H9 (cell line): ENCODE measurements around the gene STK24. TPM values are rescaled to one million over a fixed set of nuclear protein-coding genes. Genes with fewer than 3 reads are reported as not detected.
A peak's percentile ranks its signal among the peaks of the same experiment; 100 is the strongest.

ENCODE experiments used
- DNase-seq: peaks from one replicate; pipeline ENCODE4 v3.0.0-alpha.2; 2017
- H2AFZ ChIP-seq: one replicate; pipeline ENCODE4 v1.6.1; 2013; ENCODE audit warnings: mild to moderate bottlenecking, low read length, control low read depth, moderate library complexity
- H2AK5ac ChIP-seq: 2 replicates; pipeline ENCODE4 v1.6.1; 2013; ENCODE audit warnings: low read length, control low read depth, mixed read lengths; ENCODE audit not compliant: insufficient read length
- H2BK120ac ChIP-seq: one replicate; pipeline ENCODE4 v1.6.1; 2013; ENCODE audit warnings: low read depth, mild to moderate bottlenecking, low read length, control low read depth, inconsistent platforms; ENCODE audit not compliant: poor library complexity, severe bottlenecking
- H2BK12ac ChIP-seq: 2 replicates; pipeline ENCODE4 v1.6.1; 2013; ENCODE audit warnings: low read length, control low read depth, mixed read lengths, low read depth; ENCODE audit not compliant: insufficient read length
- H2BK15ac ChIP-seq: 2 replicates; pipeline ENCODE4 v1.6.1; 2013; ENCODE audit warnings: low read depth, low read length, control low read depth
- H2BK20ac ChIP-seq: one replicate; pipeline ENCODE4 v1.6.1; 2013; ENCODE audit warnings: low read depth, mild to moderate bottlenecking, low read length, control low read depth, inconsistent platforms; ENCODE audit not compliant: poor library complexity, severe bottlenecking
- H2BK5ac ChIP-seq: 2 replicates; pipeline ENCODE4 v1.6.1; 2013; ENCODE audit warnings: low read length, control low read depth, mixed read lengths; ENCODE audit not compliant: insufficient read length
- H3K14ac ChIP-seq: 2 replicates; pipeline ENCODE4 v1.6.1; 2013; ENCODE audit warnings: low read length, control low read depth; ENCODE audit not compliant: insufficient read depth
- H3K18ac ChIP-seq: 2 replicates; pipeline ENCODE4 v1.6.1; 2013; ENCODE audit warnings: low read depth, mild to moderate bottlenecking, mixed read lengths, low read length, control low read depth; ENCODE audit not compliant: insufficient read length
- H3K23ac ChIP-seq: 2 replicates; pipeline ENCODE4 v1.6.1; 2013; ENCODE audit warnings: low read length, control low read depth, mixed read lengths, low read depth; ENCODE audit not compliant: insufficient read length
- H3K23me2 ChIP-seq: 2 replicates; pipeline ENCODE4 v1.6.1; 2013; ENCODE audit warnings: low read depth, mild to moderate bottlenecking, mixed read lengths, low read length, control low read depth; ENCODE audit not compliant: insufficient read length, poor library complexity, severe bottlenecking
- H3K27ac ChIP-seq: 2 replicates; pipeline ENCODE4 v1.5.1; 2013; ENCODE audit warnings: low read length, control low read depth, mixed read lengths, low read depth; ENCODE audit not compliant: insufficient read length
- H3K27me3 ChIP-seq: 2 replicates; pipeline ENCODE4 v1.6.1; 2013; ENCODE audit warnings: low read length, control low read depth, inconsistent platforms; ENCODE audit not compliant: insufficient read depth
- H3K4ac ChIP-seq: 2 replicates; pipeline ENCODE4 v1.6.1; 2013; ENCODE audit warnings: low read depth, mild to moderate bottlenecking, control low read depth, inconsistent platforms, low read length, moderate library complexity
- H3K4me1 ChIP-seq: 2 replicates; pipeline ENCODE4 v1.6.1; 2013; ENCODE audit warnings: low read length, control low read depth, inconsistent platforms; ENCODE audit not compliant: insufficient read depth
- H3K4me2 ChIP-seq: 2 replicates; pipeline ENCODE4 v1.6.1; 2013; ENCODE audit warnings: low read length, control low read depth, mixed read lengths; ENCODE audit not compliant: insufficient read length, insufficient read depth
- H3K56ac ChIP-seq: 2 replicates; pipeline ENCODE4 v1.6.1; 2013; ENCODE audit warnings: low read depth, mild to moderate bottlenecking, mixed read lengths, low read length, control low read depth; ENCODE audit not compliant: insufficient read length
- H3K79me1 ChIP-seq: 2 replicates; pipeline ENCODE4 v1.6.1; 2013; ENCODE audit warnings: low read depth, mild to moderate bottlenecking, moderate library complexity, low read length, control low read depth, inconsistent platforms; ENCODE audit not compliant: insufficient read depth, poor library complexity, severe bottlenecking
- H3K79me2 ChIP-seq: 2 replicates; pipeline ENCODE4 v1.6.1; 2013; ENCODE audit warnings: low read length, control low read depth, inconsistent platforms; ENCODE audit not compliant: insufficient read depth
- H3K9ac ChIP-seq: 2 replicates; pipeline ENCODE4 v1.6.1; 2013; ENCODE audit warnings: low read length, control low read depth, mixed read lengths; ENCODE audit not compliant: insufficient read length; ENCODE audit errors: extremely low read depth
- H3K9me3 ChIP-seq: one replicate; pipeline ENCODE4 v1.6.1; 2013; ENCODE audit warnings: low read depth, low read length, inconsistent platforms; ENCODE audit not compliant: control insufficient read depth
- H3T11ph ChIP-seq: one replicate; pipeline ENCODE4 v1.6.1; 2013; ENCODE audit warnings: mild to moderate bottlenecking, low read length, control low read depth, inconsistent platforms
- H4K20me1 ChIP-seq: one replicate; pipeline ENCODE4 v1.6.1; 2013; ENCODE audit not compliant: control insufficient read depth, insufficient read length, insufficient read depth
- H4K5ac ChIP-seq: 2 replicates; pipeline ENCODE4 v1.6.1; 2013; ENCODE audit warnings: low read depth, mild to moderate bottlenecking, mixed read lengths, low read length, control low read depth; ENCODE audit not compliant: insufficient read length
- H4K8ac ChIP-seq: replicated peaks from 2 replicates; pipeline ENCODE4 v1.6.1; 2013; ENCODE audit warnings: low read length, control low read depth, mixed read lengths, low read depth; ENCODE audit not compliant: insufficient read length
- H4K91ac ChIP-seq: 2 replicates; pipeline ENCODE4 v1.6.1; 2013; ENCODE audit warnings: low read depth, mild to moderate bottlenecking, moderate library complexity, mixed read lengths, low read length, control low read depth; ENCODE audit not compliant: insufficient read length
- H3K27ac Mint-ChIP-seq, 3 experiments: 2 replicates in 2 of 3; 3 replicates in 1 of 3; pipeline ENCODE4 v1.8.0; 2020 to 2021; ENCODE audit warnings: mixed read lengths in 3 of 3, mild to moderate bottlenecking in 1 of 3, moderate library complexity in 1 of 3
- H3K27me3 Mint-ChIP-seq: 2 replicates; pipeline ENCODE4 v1.8.0; 2021; ENCODE audit warnings: low read depth, mild to moderate bottlenecking, moderate library complexity, mixed read lengths
- H3K36me3 Mint-ChIP-seq, 3 experiments: 2 replicates in 2 of 3; 3 replicates in 1 of 3; pipeline ENCODE4 v1.8.0; 2020 to 2021; ENCODE audit warnings: low read depth in 3 of 3, mixed read lengths in 3 of 3; ENCODE audit not compliant: insufficient read depth in 1 of 3
- H3K4me1 Mint-ChIP-seq, 2 experiments: 2 replicates each; pipeline ENCODE4 v1.8.0; 2020; ENCODE audit warnings: mixed read lengths in 2 of 2
- H3K4me3 Mint-ChIP-seq, 2 experiments: 2 replicates in 1 of 2; 3 replicates in 1 of 2; pipeline ENCODE4 v1.8.0; 2020 to 2021; ENCODE audit warnings: mild to moderate bottlenecking in 2 of 2, mixed read lengths in 2 of 2, moderate library complexity in 1 of 2
- H3K9me3 Mint-ChIP-seq, 2 experiments: 2 replicates in 1 of 2; 3 replicates in 1 of 2; pipeline ENCODE4 v1.8.0; 2020; ENCODE audit warnings: mild to moderate bottlenecking in 2 of 2, mixed read lengths in 2 of 2, moderate library complexity in 1 of 2
- WGBS: extraction: QIAGEN DNeasy Blood & Tissue Kit; methylation state at CpG from one replicate; pipeline ENCODE4 v1.1.7; 2013; ENCODE audit warnings: missing lambda C conversion rate, low lambda C conversion rate, mixed read lengths; ENCODE audit not compliant: insufficient read length; ENCODE audit errors: extremely low coverage; 5-methylcytosine and 5-hydroxymethylcytosine counted together
- total RNA-seq: library from RNA; stranded (reverse); gene quantifications from 2 replicates; pipeline ENCODE4 v1.2.1, GENCODE V29; 2021
- TF ChIP-seq, protein P1 (sequence below): fragments of 200-600 bp; sonication (generic); conservative IDR thresholded peaks from 3 replicates; pipeline ENCODE4 v1.8.0; 2021; ENCODE audit warnings: antibody characterized with exemption, mild to moderate bottlenecking

STK24 gene
- total RNA-seq, 1 experiment from 2014 or later, result 134 TPM

DNA sequence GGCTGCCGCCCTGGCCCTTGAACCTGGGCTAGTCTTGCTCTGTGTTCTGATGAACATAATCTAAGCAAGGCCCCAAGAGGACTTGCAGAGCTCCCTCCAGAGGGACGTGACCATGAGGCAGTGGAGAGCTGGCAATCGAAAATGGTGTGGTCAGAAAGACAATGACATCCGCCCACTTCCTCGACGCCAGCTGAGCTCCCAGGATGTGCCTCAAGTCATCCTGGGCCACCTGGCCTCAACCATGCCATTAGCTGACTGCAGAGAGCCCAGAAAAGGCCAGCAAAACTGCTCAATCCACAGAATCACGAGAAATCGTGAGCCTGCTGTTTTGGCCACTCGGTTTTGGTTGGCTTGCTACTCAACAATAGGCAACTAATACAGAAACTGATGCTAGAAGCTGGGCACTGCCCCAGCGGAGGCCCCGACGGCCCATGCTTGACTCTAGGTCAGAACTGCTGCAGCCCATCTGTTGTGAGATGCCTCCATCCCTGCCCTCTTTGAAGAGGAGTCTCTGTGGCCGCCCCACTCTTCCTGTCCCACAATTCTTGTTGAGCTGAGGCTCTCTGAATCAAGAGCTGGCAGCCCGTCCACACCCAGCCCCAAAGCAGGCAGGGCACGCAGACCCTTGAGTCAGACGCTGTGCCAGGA lies 53.3 kb downstream of the STK24 start:
- Histone ChIP-seq H3K27me3 (no peaks in the 10 kb centered on the region), H2AK5ac (no peak overlapping the region), H3T11ph (no peak overlapping the region), H3K79me2 (peaks cover 54% of the 10 kb centered on the region; the same call in 1 of the 2 replicates), H3K4ac (no peak overlapping the region), H3K56ac (no peak overlapping the region), H3K23me2 (no peaks in the 10 kb centered on the region), H3K23ac (no peak overlapping the region), H2BK20ac (no peak overlapping the region), H4K5ac (no peak overlapping the region), H3K27ac (no peak overlapping the region), H3K79me1 (peaks cover 20% of the 10 kb centered on the region), H4K20me1 (peaks cover under 1% of the 10 kb centered on the region), H3K14ac (no peak overlapping the region), H2AFZ (no peak overlapping the region), H4K91ac (no peak overlapping the region), H4K8ac (no peak overlapping the region), H3K4me1 (peaks cover 13% of the 10 kb centered on the region; the same call in 1 of the 2 replicates), H3K18ac (no peak overlapping the region), H3K4me2 (no peak overlapping the region), H2BK120ac (no peak overlapping the region), H2BK12ac (no peak overlapping the region), H2BK15ac (no peak overlapping the region), H3K9me3 (no peaks in the 10 kb centered on the region), H3K9ac (no peak overlapping the region), H2BK5ac (no peak overlapping the region)
- H3K36me3 Mint-ChIP-seq, result peaks cover 0 to 3% (median 1%) of the 10 kb centered on the region in 3 experiments; a peak in 2 of 7 replicates
- TF ChIP-seq, protein P1, sequence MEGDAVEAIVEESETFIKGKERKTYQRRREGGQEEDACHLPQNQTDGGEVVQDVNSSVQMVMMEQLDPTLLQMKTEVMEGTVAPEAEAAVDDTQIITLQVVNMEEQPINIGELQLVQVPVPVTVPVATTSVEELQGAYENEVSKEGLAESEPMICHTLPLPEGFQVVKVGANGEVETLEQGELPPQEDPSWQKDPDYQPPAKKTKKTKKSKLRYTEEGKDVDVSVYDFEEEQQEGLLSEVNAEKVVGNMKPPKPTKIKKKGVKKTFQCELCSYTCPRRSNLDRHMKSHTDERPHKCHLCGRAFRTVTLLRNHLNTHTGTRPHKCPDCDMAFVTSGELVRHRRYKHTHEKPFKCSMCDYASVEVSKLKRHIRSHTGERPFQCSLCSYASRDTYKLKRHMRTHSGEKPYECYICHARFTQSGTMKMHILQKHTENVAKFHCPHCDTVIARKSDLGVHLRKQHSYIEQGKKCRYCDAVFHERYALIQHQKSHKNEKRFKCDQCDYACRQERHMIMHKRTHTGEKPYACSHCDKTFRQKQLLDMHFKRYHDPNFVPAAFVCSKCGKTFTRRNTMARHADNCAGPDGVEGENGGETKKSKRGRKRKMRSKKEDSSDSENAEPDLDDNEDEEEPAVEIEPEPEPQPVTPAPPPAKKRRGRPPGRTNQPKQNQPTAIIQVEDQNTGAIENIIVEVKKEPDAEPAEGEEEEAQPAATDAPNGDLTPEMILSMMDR, result no peak
- no peaks in the 10 kb centered on the region for H3K27me3 Mint-ChIP-seq
- no CpG with 5 or more reads among the region's 16 CpGs for WGBS
- H3K4me3 Mint-ChIP-seq, result no peak overlapping the region
- no peaks in the 10 kb centered on the region for H3K9me3 Mint-ChIP-seq
- peaks cover 77 to 81% of the 10 kb centered on the region in 2 experiments for H3K4me1 Mint-ChIP-seq
- H3K27ac Mint-ChIP-seq, result peak overlapping the region; percentile 32 to 95 (median 46); a peak in 3 of 7 replicates
- no peak for DNase-seq
